GM21737 (cell line): Measurements from ENCODE around the gene NAV3.
"Not testable (repeated sequence)": the region's sequence is repeated elsewhere in the genome, so short reads cannot be mapped to it uniquely, and the experiment has no call there.

Experiments used
- ATAC-seq: cut with Tn5 transposase; IDR thresholded peaks from one replicate; pipeline ENCODE4 v1.9.1; 2021; ENCODE audit warnings: mild to moderate bottlenecking, moderate library complexity; ENCODE audit not compliant: unreplicated experiment

NAV3 gene

DNA sequence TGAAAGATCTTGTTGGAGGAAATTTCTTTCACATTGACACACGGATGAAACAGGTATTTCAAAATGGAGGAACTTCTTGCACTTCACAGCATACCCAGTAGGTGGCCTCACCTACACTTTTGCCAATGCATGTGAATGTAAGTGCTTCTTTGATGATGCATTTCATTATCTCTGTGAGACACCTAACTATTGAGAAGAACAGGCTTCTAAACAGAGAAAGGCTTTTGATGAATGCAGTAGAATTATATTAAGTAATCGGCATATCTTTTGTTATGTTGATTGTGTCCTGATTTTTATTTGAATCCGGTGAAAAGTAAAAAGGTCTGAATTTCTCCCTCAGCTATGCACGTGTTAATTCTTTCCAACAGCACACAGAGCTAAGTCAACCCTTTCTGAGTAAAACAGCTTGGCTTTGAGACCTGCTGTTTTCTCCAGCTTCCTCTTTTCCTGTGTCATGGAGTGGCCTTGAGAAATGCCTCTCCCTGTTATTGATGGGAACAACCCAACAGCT lies 399.0 kb downstream of the NAV3 start:
- peak; percentile 87 for ATAC-seq

DNA sequence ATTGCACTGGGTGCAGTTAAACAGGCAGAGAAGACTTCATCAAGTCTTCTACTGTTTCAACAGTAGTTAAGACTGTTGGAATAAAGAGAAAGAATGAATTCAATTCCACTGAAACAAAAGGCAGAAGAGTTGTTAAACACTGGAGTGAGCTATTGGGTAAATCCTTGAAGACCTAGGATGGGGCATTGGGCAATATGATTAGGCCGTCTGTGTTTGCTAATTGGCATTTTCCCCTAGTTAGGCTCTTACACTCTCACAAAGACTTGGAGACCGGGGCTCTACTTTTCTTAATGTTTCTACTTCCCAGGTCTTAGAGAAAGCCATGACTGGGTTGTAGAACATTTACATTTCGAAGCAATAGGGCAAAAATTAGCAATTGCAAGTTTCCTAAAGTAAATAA lies 402.1 kb downstream of the NAV3 start:
- ATAC-seq: no peak

DNA sequence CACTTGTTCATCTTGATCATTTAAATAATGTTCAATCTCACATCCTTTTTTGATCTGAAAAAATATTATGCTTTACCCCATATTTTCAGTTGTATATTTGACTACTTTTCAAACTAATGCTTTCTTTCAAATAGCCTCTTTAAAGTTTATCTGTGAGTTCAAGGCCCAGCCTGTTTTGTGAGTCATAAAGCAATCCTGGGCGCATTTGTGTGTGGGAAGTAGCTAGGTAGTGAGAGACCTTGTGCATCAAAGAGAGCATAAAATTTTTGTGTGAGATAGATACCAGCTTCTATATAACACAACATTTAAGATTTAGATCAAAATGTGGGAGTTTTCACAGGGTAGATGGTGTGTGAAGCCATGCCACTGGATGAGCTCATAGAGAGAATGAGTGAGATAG lies 405.6 kb downstream of the NAV3 start:
- ATAC-seq: no peak

DNA sequence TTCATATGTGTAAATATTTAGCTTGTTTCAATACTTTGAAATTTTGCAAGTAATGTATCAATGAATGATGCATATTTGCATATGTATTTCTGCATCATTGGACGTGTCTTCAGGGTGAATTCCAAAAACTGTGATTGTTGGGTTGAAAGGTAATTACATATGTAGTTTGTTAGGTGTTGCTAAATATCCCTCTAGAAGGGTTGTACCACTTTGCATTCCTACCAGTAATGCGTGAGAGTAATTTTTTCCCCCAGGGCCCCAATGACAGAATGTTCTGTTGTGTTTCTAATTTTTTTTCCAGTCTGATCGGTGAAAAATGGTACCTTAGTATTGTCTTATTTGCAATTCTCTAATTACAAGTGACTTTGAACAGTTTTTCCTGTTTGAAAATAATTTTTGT lies 408.9 kb downstream of the NAV3 start:
- no peak for ATAC-seq

DNA sequence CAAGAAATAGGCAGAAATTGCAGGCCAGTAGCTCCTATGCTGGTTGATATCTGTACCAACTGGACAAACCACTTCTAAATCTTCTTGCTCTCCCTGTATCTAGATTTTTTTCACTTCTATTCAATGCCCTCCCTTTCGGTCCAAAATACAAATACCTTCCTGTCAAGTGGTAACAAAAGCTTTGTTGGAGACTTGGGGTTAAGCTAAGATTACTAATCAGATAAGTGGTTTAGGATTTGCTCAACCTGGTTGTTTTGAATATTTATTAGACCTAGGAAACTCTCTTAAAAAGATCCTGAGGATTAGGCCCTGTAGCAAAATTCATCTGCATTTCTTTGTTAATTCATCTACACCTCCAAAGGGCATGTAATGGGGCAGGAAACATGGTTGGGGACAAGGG lies 410.1 kb downstream of the NAV3 start:
- ATAC-seq: no peak

DNA sequence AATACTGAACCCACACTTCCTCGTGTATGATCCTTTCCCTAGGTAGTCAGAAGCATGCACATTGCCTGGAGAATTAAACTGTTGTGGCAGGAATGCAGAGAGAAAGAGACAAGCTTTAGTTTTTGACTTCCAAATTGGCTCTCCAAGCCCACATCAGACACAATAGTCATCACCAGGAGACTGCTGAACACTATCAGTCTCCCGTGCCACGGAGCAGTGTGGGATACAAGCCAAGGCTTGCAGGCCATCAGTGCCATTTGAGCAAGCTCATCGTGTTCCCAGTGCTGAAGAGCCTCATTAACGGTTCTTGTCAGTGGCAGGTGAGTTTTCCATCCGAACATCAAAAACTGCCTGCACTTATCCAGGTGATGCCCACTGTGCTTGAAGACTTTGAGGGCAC lies 410.8 kb downstream of the NAV3 start:
- no peak for ATAC-seq

DNA sequence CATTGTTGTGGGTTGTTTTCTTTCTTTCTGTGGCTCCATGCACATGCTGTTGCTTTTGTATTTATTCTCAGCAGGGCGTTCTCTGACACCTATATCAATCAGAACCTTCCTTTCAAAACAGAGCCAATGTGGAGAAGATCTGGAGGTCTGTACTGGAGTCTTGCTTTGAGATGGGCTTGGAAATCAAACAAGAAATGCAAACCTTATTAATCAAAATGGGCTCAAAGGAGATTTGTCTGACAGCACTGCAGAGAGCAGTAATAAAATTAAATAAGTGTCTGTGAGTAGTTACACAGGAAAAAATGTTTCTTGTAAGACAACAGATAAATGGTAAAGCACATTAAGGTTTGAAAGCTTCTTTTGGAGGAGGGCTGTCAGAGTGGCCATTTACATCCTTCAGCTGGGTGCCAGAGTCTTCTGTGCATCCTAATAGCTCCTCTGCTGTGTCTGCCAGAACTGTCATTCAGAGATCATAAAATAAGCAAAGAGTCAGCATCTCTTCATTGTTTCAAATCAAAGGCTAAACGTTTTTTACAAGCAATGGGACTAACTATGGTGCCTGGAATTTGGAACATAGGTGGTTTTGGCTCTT lies 414.3 kb downstream of the NAV3 start:
- ATAC-seq: no peak

DNA sequence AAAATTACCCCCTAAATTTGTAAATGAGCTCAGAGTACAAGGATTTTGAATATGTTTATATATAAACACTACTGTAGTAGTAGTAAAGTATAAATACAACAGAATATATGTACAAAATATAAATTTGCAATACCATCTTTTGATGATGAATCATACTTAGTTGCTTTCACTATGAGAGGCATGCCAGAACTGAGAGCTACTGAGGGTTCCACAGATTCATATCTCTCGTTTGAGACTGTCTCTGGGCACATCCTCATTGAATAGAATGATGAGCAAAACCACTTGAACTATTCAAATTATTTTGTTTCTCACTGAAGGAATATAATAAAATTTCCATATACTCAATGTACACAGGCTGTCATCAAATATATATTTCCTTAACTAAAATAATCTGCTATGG lies 417.6 kb downstream of the NAV3 start:
- no peak for ATAC-seq

DNA sequence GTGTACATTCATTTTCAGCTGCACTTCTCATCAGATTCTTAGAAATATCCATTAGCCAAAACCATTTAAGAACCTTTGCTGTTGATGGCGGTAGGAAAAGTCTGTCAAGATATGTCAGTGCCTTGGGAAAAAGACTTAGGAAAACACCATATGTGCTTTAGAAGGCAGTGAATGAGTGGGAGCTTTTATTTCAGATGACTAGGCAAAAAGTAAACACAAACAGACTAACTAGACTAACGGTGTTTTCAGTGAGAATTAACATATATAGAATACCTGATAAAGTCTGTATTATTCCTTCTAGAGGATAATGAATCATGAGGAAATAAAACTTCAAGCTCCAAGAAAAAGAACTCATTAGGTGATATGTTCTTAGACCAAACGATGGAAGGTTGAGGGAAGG lies 418.9 kb downstream of the NAV3 start:
- no peak for ATAC-seq

DNA sequence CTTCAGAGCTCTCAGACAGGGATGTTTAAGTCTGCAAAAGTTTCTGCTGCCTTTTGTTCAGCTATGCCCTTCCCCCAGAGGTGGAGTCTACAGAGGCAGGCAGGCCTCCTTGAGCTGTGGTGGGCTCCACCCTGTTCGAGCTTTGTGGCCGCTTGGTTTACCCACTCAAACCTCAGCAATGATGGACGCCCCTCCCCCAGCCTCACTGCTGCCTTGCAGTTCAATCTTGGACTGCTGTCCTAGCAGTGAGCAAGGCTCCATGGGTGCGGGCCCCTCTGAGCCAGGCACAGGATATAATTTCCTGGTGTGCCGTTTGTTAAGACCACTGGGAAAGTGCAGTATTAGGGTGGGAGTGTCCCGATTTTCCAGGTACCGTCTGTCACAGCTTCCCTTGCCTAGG lies 427.0 kb downstream of the NAV3 start:
- not testable (repeated sequence) for ATAC-seq

DNA sequence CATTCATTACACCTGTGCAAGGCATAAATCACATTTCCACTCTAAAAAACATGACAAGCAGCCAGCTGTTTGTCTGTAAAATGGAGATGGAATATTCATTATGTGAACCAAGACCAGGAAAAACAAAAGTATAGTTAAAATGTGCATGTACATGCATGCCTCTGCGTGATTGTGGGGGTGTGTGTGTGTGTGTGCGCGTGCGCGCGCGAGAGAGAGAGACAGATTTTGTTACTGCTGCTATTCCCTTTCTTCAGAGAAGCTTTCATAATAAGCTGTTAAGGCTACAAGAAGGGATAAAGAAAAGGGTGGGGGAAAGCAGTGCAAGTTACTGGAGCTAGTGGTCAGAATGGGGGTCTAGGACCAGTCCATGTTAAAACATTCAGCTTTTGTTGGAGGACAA lies 430.3 kb downstream of the NAV3 start:
- ATAC-seq: no peak

DNA sequence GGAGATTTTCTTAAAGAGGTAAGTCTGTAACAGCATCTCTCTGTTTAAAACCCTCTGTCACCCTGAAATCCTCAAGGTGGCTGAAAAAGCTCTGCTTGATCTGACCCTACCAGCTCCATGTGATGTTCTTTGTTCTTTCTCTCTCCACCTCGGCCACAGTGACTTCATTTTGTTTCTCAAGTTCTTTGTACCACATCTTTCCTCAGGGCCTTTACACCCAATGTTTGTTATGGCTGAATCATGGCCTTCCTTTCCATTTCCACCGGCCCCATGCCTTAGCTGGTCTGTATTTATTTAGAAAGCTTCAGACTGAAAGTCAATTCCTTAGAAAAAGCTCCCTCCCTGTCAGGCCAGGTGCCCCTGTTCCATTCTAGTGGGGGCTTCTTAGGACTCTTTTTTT lies 431.2 kb downstream of the NAV3 start:
- ATAC-seq: no peak
